Amygdala (tissue), 56 donors: Measurements from ENCODE around the gene NFASC.
A peak's percentile ranks its signal among the peaks of the same experiment; 100 is the strongest.

Experiments
- DNase-seq, 56 donors: peaks; one replicate each; lab custom pipeline; 2025; lab: John Stamatoyannopoulos, UW

The NFASC gene

DNA sequence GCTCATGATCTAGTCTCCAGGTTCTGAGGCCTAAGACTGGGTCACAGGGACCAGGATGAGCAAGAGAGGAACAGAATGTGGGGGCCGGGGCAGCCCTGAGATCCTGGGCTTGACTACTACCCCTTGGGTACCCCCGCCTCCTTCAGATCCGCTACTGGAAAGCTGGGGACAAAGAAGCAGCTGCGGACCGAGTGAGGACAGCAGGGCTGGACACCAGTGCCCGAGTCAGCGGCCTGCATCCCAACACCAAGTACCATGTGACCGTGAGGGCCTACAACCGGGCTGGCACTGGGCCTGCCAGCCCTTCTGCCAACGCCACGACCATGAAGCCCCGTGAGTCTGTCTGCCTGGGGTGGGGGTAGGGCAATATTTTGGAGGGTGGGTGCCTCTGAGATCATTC, 201.1 kb downstream of the NFASC start:
- peak in 19 of 56 donors; percentile 31 to 75 (median 51) for DNase-seq

DNA sequence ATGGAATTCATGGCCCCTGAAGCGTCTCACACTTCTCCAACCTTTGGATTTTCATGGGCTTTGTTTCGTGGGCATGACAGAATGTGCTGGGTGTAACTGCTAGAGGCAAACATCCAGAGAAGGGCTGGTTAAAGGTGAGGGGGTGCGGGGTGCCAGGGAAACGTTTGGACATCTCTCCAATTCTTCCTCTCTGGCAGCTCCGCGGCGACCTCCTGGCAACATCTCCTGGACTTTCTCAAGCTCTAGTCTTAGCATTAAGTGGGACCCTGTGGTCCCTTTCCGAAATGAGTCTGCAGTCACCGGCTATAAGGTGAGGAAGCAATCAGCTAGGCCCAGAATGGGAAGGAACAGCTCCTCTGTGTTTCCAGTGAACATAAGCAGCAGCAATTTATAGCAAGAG, 201.6 kb downstream of the NFASC start:
- no peak for DNase-seq
